HG03432 (cell line): Measurements from ENCODE around the gene MYOF.
"Not testable (repeated sequence)": the region's sequence is repeated elsewhere in the genome, so short reads cannot be mapped to it uniquely, and the experiment has no call there.

Source experiments
- ATAC-seq: cut with Tn5 transposase; IDR thresholded peaks from one replicate; pipeline ENCODE4 v1.9.1; 2021; ENCODE audit warnings: mild to moderate bottlenecking, moderate library complexity; ENCODE audit not compliant: unreplicated experiment

The MYOF gene

DNA sequence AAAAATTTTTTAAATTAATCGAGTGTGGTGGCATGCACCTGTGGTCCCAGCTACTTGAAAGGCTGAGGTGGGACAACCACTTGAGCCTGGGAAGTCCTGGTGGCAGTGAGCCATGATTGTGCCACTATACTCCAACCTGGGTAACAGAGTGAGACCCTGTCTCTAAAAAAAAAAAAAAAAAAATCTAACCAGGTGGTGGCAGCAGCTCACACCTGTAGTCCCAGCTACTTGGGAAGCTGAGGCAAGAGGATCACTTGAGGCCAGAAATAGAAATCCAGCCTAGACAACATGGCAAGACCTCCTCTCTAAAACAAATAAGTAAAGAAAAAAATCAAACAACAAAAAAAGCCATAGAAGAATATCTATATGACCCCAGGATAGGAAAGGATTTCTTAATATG, 3.6 kb upstream of the MYOF start:
- no peak for ATAC-seq

DNA sequence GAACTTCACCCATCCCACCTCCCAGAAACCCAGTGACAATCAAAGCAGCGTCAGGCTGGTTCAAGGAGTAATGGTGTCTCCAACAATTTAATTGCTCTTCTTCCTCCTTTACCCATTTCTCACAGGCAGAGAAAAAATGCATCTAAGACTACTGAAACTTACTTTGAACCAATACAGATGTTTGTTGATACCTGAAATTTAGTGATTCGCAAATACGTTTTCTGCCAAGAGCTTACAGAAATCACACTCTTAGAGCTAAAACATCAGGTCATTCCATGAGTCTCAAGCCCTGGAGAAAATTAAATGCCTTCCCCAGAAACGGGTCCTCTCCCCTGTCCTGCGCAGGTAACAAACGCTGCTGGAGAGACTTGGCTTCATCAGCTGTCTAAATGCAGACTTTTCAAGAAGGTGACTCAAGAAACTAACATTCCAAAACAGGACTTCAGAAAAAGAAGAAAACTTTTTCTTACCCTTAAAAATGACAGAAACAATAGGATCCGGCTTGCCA, 443 bp downstream of the MYOF start:
- ATAC-seq: no peak

DNA sequence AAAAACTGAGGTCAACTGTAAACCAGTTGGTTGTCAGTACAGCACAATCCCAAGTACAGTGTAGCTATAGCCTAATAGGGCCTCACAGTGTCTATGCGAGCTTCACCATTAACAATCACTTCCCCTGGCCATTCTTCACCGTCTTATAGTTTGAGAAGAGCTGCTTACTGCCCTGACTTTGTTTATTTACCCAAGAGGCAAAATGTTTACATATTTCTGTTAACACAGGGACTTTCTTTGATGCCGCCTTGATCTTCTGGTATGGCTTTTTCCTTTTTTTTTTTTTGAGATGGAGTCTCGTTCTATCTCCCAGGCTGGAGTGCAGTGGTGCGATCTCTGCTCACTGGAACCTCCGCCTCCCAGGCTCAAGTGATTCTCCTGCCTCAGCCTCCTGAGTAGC, 3.3 kb downstream of the MYOF start:
- no peak for ATAC-seq

DNA sequence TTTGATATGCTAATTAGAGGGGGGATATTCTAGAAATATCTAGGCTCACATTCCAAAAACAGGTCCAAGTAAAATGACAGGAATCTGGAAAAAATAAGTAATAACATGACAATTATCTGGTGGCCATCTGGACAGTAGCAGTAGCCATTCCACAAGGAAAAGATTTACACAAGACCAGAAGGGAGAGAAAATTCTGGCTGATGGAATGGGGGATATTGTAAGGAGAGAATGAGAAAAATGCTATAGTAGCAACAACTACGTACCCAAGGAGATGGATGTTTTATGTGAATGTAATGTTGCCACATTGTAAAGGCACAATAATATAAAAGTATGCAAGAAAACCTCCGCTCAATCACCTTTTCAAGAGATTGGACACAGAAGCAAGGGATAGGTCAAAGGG, 5.4 kb downstream of the MYOF start:
- ATAC-seq: no peak

DNA sequence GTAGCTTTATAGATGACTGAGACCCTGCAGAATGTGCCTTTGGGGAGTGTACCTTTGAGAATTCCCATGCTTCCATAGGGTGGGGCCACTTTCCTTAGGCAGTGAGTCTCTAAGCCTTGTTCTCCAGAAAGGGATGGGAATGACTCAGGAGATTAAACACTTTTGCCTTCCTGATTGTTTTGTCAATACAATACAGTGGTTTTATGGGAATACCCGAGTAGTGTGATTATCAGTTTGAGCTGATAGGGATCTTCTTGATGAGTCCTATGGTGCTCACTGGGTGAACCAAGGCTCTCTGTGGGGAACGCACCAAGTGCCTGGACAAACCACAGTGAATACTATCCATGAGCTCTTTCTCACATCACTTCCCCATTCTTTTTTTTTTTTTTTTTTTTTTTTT, 6.3 kb downstream of the MYOF start:
- ATAC-seq: no peak

DNA sequence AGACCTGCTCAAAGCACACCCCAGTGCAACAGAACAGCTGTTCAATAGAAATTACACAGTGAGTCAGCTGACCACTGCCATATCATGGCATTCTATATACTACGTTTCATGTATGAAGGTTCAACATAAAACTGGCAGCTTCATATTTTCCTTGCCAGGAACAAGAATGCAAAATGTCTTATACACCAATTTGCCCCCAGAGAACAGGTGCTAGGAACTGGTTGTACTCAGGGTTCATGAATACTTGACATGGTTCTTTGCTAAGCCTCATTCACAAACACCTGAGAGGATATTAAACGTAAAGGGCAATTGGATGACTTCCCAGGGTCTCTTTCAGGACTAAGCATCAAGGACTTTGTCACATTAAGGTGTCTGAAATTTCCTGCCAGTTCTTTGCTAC, 6.9 kb downstream of the MYOF start:
- ATAC-seq: no peak

DNA sequence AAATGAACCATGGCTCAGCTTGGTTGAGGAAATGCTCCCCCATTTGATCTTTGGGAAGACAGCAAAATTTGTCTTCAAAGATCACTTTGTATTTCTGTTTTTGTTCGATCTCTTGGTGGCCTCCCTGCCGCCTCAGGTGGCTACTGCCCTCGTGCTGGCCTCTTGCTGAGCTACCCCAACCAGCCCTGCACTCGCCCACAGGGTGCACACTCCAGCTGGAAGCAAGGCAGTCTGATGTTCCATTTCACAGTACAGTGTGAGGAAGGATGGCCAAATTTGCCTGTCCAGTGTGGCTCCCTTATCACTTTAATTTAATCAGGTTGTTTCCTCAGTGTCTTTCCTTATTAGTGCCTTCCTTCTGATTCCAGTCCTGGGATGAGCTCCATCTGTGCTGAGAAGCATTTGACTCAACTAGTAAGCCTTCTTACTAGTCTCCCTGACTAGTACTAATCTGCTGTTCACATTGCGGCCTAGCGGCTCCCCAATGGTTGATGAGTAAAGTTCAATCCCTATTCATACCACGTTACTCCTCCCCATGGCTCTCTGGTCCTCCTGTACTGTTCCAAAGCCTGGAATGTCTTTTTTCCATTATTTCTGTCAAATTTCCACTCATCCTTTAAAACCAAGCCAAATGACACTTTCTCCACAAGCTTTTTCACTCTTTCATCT, 8.2 kb downstream of the MYOF start:
- no peak for ATAC-seq

DNA sequence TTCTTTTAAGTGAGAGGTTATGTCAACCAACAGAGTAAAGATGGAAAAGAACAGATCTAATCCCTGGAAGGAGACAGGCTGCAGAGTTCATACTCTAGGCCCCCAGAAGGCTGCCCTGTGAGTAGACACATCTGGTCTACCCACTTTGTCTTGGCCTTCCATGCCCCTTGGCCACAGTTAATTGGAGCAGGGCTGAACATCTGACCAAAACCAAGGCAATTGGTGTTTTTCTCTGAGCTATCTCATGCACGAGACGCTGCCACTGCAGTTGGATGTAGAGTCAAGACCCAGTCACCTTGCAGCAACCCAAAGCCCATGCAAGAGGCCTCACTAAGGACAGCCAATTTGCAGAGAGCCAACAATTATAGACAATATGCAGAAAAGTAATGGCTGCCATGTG, 9.0 kb downstream of the MYOF start:
- no peak for ATAC-seq

DNA sequence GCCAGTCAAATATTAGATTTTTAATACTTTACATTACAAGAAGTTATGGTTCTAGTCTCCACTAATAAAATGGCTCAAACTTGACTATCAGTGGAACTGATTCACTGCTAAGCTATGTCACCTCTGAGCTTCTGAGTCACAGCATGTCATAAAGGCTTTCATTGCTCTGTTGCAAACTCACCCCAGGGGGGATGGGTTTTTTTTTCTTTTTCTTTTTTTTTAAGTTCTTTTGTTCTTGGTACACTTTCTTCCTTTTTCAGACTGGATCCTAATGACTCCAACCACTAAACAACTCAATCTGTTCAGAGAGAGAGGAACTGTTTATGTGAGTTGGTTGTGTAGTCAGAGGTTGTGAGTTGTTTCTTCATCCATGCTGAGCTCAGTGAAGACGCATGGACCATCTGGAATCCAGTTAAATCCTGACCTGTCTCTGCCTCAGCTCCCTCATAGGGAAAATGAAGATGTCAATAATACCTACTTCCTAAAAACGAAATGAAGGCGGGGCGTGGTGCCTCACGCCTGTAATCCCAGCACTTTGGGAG, 11.0 kb downstream of the MYOF start:
- ATAC-seq: no peak

DNA sequence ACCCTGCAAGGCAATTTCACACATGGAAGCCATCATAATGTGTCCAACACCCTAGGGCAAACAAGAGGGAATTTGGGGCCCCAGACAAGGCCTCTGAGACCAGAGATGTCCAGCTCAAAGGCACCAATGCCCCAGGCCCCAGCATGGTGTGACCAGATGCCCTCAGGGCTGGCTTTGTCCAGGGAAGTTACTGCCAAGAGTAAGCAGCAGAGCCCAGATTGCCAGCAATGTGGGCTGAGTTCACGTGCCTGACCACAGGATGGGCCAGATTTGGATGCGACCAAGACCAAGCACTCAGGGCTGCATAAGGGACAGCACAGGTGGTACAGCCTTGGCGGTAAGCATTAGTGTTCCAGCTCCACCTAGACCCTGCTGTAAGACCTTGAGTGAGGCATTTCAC, 12.7 kb downstream of the MYOF start:
- ATAC-seq: no peak

DNA sequence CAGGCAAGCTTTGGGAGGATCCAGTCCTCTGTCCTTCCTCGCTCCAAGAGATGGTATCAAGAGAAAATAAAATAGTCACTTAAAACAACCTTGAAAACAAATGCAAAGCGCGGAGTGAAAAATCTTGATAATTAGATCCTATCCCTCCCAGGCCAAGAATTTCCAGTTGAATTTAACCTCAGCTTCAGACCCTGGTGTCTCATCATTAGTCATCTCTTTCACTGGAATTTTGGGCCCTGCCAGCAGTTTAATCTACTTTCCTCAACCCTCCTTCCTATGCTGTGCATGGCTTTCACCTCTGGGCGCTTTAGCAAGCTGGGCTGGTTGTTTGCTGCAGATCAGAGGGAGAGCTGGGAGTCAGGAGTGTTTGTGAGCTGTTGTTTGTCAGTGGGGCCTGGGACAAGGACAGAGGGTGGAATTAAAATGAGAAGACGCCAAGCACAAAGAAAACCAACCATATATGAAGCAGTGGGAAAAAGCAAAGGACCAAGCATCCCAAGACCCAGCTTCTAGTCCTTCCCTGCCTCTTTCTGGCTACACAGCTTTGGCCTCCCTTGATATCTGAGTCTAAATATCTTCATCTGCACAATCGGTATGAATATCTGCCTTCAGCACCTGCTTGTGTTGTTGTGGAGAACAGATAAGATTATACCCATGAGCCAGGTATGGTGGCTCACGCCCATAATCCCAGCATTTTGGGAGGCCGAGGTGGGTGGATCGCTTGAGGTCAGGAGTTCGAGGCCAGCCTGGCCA, 13.5 kb downstream of the MYOF start:
- ATAC-seq: no peak

DNA sequence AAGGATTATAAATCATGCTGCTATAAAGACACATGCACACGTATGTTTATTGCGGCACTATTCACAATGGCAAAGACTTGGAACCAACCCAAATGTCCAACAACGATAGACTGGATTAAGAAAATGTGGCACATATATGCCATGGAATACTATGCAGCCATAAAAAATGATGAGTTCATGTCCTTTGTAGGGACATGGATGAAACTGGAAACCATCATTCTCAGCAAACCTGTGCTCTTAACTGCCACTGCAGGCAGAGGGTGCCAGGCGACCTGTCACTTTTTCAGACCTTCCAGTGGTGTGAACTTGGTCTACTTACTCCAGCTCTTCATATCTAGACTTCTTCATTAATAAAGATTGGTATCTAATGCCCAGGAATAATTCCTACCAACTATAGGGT, 14.5 kb downstream of the MYOF start:
- ATAC-seq: not testable (repeated sequence)

DNA sequence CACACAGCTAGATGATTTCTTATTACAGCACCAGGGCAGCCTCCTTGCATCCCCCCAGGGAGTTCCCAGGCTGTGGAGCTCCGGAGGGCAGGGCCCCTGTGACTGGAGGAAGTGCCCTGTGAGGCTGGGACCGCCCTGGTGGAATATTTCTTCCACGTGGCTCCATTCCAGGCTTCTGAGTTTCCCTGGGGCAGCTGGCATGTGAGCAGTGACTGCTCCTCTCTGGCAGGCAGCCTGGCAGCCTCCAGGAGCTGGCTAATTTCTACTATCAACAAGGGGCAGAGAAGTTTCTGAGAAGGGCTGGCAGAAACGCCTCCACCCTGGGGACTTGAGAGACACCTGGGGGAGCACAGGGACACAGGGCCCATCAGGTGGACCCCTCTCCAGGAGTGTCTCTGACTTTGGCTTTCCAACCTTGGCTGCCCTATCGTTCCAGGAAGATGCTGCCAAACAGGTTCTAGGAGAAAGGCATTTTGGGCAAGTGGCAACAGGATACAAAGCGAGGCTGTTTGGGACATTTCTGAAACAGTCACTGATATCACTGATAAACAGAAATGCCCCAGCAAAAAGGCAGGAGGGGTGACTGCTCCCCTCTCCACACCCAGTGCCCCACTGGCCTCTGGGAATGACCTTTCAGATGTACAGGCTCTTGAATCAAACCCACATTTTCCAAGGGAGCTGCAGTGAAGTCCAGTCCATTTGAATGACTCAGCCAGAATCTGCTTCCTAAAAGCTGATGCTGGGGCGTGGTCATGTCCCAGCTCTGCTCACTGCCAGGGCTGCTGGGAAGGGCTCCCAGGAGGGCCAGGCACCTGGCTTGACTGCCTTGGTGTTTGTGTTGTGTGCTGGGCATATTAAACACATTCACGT, 16.1 kb downstream of the MYOF start:
- no peak for ATAC-seq

DNA sequence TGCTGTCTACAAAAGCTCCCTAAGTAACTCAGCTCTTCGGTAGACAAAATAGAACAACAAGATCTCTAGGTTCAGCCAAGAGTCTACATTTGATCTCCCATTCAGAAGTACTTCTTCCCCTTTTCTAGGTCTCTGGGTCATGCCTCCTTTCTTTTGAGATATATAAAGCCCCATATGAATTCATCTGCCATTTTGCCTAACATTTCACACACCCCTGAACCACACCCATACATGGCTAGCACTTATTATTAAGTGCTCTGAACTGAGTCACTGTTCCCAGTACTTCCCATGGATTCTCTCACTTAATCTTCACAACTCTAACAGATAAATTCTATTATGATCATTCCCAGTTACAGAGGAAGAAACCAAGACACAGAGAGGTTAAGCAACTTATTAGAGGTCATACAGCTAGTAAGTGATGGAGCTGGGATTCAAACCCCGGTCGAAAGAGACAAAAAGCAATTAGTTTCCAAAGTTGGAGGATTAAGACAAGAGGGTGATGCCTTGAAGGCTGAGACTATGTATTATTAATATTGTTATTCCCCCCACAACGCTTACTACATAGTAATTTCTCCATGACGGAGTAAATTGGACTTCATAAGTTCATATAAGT, 17.3 kb downstream of the MYOF start:
- ATAC-seq: no peak

DNA sequence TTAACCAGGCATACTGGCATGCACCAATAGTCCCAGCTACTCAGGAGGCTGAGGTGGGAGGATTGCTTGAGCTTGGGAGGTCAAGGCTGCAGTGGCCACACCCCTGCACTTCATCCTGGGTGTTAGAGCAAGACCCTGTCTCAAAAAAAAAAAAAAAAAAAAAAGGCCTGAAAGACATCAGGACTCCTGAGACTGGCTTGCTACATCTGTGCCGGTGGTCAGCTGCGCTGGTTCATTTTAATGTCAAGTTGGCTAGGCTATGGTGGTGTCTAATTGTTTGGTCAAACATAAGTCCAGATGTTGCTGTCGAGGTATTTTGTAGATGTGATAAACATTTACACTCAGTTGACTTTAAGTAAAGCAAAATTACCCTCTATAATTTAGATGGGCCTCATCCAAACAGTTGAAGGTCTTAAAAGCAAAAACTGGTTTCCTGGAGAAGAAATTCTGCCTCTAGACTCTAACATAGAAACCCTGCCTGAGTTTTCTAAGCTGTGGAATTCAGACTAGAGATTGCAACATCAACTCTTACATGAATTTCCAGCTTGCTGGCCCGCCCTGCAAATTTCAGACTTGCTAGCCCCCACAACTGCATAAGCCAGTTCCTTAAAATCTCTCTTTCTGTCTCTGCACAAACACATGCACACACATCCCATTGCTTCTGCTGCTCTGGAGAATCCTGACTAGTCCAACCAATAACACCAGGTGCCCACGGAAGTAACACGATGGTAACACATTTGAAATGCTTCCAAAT, 18.2 kb downstream of the MYOF start:
- no peak for ATAC-seq

DNA sequence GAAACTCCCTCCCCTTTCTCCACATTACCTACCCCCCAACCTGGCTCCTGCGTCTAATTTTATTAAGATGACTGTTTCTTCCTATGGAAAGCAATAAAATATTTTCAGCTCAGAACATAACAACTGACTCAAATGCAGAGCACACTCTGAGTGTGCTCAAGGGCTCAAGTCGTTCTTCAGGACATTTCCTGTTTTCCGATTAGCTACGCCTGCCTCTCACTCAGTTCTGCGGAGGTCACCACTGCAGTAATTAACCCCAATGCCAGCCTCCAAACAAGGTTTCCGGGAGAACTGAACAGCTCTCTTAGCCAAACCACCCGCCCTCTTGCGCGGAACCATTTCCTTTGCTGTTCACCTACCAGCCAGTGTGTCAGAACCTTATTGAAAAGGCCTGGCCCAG, 19.3 kb downstream of the MYOF start:
- ATAC-seq: no peak

DNA sequence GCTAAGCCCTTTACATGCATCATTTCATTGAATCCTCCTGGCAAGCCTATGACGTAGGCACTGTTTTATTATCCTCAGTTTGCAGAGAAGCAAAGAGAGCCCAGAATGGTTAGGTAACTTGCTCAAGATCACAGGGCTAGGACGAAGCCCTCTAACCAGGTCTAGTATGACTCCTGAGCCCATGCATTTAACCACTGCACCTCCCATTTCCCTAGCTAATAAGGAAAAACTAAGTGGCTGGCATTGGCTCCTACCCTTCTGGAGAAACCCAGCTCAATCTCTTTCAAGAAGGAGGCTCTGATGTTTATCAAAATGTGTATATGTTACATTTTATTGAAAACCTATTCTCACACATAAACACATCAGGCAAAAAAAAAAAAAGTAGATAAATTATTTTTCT, 19.8 kb downstream of the MYOF start:
- no peak for ATAC-seq

DNA sequence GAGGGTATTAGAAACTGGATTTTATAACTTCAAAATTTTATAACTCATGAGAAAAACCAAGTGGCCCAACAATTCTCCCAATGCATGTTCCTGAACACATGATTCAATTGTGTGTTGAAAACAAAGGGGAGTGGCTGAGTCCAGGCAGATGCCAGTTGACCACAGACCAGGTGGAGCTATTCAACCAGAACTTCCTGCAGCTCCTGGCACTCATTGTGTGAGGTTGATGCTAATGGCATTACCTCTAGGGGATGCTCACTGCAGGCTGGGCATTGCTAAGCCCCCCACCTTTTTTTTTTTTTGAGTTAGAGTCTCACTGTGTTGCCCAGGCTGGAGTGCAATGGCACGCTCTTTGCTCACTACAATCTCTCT, 20.3 kb downstream of the MYOF start:
- ATAC-seq: no peak

DNA sequence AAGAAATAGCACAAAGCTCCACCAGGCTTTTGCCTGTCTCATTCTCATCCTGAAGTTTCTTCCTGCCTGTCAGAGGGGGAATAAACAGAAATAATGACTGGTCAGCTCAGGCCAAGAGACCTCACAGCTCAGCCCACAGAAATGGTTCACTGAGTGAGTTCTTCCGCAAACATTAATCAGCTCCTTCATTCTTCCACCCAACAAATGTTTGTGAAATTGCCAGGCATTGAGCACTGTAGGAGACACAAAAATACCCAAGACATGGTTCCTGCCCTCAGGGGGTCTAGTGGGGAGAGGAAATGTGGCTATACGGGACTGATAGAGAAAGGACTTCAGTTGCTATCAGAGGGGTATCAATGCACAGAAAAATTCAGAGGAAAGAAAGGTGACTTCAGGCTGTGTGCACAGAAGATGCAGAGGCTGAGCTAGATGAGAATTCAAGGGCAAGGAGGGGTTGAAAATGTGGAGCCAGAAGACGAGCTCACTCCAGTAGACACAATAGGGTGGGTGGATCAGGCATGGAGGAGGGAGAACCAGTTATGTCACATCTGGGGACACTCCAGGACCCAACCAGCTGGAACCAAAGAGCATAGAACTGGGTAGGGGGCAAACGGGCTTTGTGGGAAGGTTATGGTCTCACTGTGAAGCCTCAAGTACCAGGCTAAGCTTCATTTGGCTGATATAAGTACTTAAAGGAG, 20.9 kb downstream of the MYOF start:
- ATAC-seq: no peak

DNA sequence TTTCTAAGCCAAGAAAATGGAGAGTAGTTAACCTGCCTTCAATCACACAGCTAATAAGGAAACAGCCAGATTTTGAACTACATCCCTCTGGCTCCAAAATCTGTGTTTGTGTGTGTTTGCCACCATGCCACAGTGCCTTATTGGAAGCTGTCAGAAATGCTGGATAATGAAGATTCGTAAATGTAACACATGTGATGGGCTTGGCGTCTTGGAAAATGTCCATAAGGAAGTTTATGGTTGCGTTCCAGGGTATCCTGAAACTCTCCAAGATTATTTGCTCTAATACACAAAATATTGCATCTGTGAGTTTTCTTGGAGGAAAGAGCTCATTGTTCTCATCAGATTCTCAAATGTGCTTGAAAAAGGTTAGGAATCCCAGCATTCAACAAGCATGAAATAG, 22.7 kb downstream of the MYOF start:
- ATAC-seq: no peak
